ENCODE data around the gene RASSF4.

DNA sequence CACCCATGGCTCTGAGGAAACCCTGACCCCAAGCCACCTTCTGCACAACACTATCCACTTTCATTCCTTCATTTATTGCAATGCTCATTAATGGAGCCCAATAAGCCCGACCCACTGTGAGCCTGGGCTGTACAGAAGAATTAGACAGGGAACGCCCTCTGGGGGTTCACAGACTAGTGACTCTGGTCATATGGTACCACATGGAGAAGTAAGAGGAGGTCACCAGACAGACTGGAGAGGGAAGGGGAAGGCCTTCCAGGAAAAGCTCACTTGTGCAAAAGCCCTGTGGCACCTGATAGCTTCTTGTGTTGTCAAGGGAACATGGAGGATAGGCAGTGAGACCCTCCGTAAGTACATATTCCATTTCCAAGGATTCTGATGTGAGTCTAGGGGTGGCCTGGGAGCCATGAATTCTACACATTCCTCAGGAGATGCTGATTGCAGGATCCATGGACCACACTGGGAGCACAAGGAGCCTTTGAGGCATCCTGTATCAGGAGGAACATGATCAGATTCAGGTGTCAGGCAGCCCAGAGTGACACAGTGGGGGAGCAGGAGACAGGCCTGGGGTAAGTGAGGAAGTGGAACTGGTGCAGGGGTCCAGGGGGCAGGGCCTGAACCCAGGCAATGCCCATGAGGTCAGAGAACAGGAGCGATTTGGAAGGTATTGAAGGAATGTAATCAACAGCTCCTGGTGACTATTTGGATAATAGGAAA, 28.5 kb upstream of the RASSF4 start:
- TF ChIP-seq, protein P1, sequence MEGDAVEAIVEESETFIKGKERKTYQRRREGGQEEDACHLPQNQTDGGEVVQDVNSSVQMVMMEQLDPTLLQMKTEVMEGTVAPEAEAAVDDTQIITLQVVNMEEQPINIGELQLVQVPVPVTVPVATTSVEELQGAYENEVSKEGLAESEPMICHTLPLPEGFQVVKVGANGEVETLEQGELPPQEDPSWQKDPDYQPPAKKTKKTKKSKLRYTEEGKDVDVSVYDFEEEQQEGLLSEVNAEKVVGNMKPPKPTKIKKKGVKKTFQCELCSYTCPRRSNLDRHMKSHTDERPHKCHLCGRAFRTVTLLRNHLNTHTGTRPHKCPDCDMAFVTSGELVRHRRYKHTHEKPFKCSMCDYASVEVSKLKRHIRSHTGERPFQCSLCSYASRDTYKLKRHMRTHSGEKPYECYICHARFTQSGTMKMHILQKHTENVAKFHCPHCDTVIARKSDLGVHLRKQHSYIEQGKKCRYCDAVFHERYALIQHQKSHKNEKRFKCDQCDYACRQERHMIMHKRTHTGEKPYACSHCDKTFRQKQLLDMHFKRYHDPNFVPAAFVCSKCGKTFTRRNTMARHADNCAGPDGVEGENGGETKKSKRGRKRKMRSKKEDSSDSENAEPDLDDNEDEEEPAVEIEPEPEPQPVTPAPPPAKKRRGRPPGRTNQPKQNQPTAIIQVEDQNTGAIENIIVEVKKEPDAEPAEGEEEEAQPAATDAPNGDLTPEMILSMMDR (IDR thresholded peaks at IDR 0.05) = no peak
- TF ChIP-seq POLR2AphosphoS5 (IDR thresholded peaks at IDR 0.05; ENCODE audit: insufficient read depth in 1 of 2, low read depth in 1 of 2) = no peak
